ENCODE data around the gene ZBTB5.

ZBTB5 gene

DNA sequence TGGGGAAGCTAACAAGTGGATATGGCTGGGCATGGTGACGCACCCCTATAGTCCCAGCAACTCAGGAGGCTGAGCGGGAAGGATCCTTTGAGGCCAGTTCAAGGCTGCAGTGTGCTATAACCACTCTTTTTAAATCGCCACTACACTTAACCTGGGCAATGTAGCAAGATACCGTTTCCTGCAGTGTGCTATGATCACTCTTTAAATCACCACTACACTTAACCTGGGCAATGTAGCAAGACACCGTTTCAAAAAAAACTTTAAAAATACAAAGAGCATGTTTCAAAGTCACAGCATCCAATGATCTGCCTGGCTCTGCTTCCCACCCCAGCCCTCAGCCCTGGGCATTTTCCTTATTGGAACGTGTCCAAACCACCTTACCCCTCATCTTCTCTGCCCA is 28.2 kb downstream of the ZBTB5 start:
- CTCF ChIA-PET, result interaction anchor here (1.7 kb wide), 1 partner anchor 9 kb away, joined by 3 read pairs; no protein-coding TSS in a partner anchor
- no peak for TF ChIP-seq CTCF (IDR thresholded peaks at IDR 0.05; ENCODE audit: control extremely low read depth, extremely low read depth, low read depth, missing control alignments)
- POLR2A ChIA-PET, result no interaction called here
- no peak for DNase-seq (ENCODE audit: extremely low spot score)

DNA sequence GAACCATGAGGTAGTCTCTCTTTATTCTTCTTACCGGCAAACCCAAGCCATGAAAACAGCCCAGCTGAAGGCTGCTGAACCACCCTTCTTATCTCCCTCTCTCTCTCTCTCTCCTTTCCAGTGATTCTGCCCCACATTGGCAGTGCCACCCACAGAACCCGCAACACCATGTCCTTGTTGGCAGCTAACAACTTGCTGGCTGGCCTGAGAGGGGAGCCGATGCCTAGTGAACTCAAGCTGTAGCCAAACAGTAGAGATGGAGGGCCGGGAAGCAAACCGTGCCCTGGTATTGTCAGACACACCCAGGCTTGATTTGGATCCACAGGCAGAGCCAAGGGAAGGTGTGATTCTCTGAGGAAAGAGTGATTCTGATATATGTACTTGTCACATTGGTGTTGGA is 28.7 kb downstream of the ZBTB5 start:
- no peak for DNase-seq (ENCODE audit: extremely low spot score)
- ChIA-PET CTCF (interaction anchor here (1.7 kb wide), 1 partner anchor 9 kb away, joined by 3 read pairs; no protein-coding TSS in a partner anchor), POLR2A (interaction anchor here (1.1 kb wide), 1 partner anchor 12 kb away, joined by 3 read pairs; no protein-coding TSS in a partner anchor)
- no peak for TF ChIP-seq CTCF (IDR thresholded peaks at IDR 0.05; ENCODE audit: control extremely low read depth, extremely low read depth, low read depth, missing control alignments)

- CTCF ChIA-PET, result interaction anchor here (1.0 kb wide), 1 partner anchor 8 kb away, joined by 3 read pairs; no protein-coding TSS in a partner anchor
- POLR2A ChIA-PET, result no interaction called here
- no peak for DNase-seq (ENCODE audit: extremely low spot score)
- no peak for TF ChIP-seq CTCF (IDR thresholded peaks at IDR 0.05; ENCODE audit: control extremely low read depth, extremely low read depth, low read depth, missing control alignments)
These were observed 31.3 kb downstream of the ZBTB5 start for GRCh38 chr9:37433867-37434371.

- ChIA-PET POLR2A (no interaction called here), CTCF (interaction anchor here (0.8 to 1.9 kb wide), 2 partner anchors 19 to 21 kb away, joined by 3 to 8 read pairs; no protein-coding TSS in a partner anchor)
- no peak for DNase-seq (ENCODE audit: extremely low spot score)
- TF ChIP-seq CTCF (IDR thresholded peaks at IDR 0.05; ENCODE audit: control extremely low read depth, extremely low read depth, low read depth, missing control alignments), result no peak
These were observed 33.2 kb downstream of the ZBTB5 start for GRCh38 chr9:37432020-37432419.

DNA sequence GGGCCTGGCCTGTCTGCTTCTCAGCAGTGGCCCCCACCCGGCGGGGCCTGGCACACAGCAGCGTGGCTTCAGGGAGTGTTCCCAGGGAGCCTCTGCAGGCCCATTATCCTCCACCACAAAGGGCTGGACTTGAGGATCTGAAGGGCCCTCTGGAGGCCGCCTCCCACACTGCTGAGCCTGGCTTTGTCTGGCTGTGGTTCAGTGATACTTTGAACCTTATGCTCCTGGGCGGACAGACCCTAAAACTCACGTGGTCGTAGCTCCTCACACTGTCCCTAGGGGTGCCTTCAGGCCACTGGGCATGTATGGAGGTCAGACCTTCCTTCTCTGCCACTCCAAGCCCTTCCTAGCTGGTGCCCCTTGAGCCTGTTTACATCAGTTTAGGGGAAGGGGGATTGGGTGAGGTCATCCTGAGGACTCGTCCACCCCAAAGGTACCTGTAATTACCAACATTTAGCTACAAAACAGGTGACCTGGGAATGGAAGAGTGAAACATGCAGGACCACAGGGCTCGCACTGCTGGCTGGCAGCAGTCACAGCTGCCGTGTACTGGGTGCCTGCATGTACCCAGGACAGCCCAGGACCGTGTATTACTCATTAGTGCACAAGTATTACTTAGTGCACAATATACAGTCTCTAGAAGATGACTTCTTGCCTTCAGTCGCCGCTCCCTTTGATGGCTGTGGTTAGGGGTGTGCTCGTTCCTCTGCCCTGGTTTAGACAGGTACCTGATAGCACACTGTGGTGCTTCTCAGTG is 34.2 kb downstream of the ZBTB5 start:
- ChIA-PET CTCF (interaction anchor here (0.6 to 1.9 kb wide), 3 partner anchors 12 to 20 kb away, joined by 3 to 8 read pairs (median 3); no protein-coding TSS in a partner anchor), POLR2A (interaction anchor here (1.7 kb wide), 1 partner anchor 12 kb away, joined by 3 read pairs; no protein-coding TSS in a partner anchor)
- DNase-seq (ENCODE audit: extremely low spot score), result no peak
- TF ChIP-seq CTCF (IDR thresholded peaks at IDR 0.05; ENCODE audit: control extremely low read depth, extremely low read depth, low read depth, missing control alignments), result no peak

DNA sequence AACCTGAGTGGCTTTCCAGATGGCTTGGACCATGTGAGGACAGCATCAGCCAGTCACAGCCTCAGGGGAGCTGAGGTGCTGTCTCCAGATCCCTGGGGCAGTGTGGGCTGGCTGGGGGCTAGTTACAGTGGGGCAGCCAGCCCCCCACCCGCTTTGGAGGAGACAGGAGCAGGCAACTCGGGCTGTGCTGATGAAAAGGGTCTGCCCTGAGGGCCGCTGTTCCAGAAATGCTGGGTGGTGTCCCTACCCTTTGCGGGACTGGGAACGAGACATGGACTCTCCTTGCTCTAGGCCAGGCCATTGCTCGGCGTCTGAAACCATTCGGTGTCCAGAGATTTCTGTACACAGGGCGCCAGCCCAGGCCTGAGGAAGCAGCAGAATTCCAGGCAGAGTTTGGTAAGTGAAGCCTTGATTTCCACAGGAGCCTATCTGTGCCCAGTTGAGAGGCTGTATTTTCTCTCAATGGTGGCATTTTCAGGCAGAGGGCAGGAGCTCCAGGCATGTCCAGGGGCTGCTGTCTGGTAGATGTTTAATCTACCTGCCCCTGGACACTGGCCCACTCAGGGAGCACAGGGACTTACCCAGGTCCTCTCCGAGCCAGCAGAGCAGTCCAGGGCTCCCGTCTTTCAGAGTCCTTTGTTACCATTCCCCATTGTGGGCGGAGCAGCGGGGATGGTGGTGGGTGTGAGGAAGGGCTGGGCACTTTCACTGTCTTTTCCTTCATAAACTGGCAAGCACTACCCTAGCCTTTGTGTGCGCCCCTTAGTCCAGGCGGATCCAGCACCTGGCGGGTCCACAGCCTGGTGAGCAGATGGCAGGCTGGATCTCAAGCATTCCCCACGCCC is 35.6 kb downstream of the ZBTB5 start:
- ChIA-PET POLR2A (interaction anchor here (1.7 kb wide), 1 partner anchor 13 kb away, joined by 3 read pairs; no protein-coding TSS in a partner anchor), CTCF (interaction anchor here (1.2 to 2.2 kb wide), 2 partner anchors 15 to 19 kb away, joined by 4 to 6 read pairs; no protein-coding TSS in a partner anchor)
- no peak for DNase-seq (ENCODE audit: extremely low spot score)
- TF ChIP-seq CTCF (IDR thresholded peaks at IDR 0.05; ENCODE audit: control extremely low read depth, extremely low read depth, low read depth, missing control alignments), result no peak

Measured in GM10248 (cell line).